K562 (cell line): ENCODE results near the gene AHCYL1. TPM values are rescaled to one million over a fixed set of nuclear protein-coding genes. Genes with fewer than 3 reads are reported as not detected.
A peak's percentile ranks its signal among the peaks of the same experiment; 100 is the strongest.

Experiments
- ATAC-seq: fragments of 200-7000 bp; cut with Tn5 transposase; 3 replicates; pipeline ENCODE4 v1.9.1; 2020; ENCODE audit warnings: moderate library complexity
- BruUV-seq: library from RNA; stranded (reverse); fragments of 400-500 nt; replicated peaks from 2 replicates; lab custom pipeline; 2021; lab: Mats Ljungman, UMichigan
- CTCF ChIA-PET: fragments of 300-600 bp; formaldehyde crosslinking; extraction: SDS; loops from one replicate; lab custom pipeline; 2021; ENCODE audit warnings: low intra/inter-chr PET ratio; lab: Yijun Ruan, JAX
- POLR2A ChIA-PET: fragments of 300-600, 350-650 bp; sonication (Branson Sonifier 250); formaldehyde crosslinking; extraction: SDS; loops from one replicate; lab custom pipeline; 2021; ENCODE audit warnings: antibody characterized with exemption, inconsistent platforms; lab: Yijun Ruan, JAX
- DNase-seq, 4 experiments: peaks; one replicate each; pipeline versions ENCODE4 v3.0.0 to v3.0.0-alpha.2; 2011 to 2018; ENCODE audit warnings: low spot score in 3 of 4, mixed read lengths in 3 of 4; ENCODE audit errors: extremely low read depth in 1 of 4
- FAIRE-seq: peaks from 2 replicates; lab custom pipeline; 2011; peaks lifted over from hg19 to GRCh38; lab: Jason Lieb, UNC
- H2AFZ ChIP-seq: 2 replicates; pipeline ENCODE4 v1.6.0; 2011; ENCODE audit warnings: low read depth, low read length, control low read depth, inconsistent platforms
- H3K27ac ChIP-seq: fragments of 200-600 bp; 3 replicates; pipeline ENCODE4 v1.8.0; 2011; ENCODE audit warnings: low read depth, mild to moderate bottlenecking, control low read depth, inconsistent platforms, low read length, moderate library complexity, mixed read lengths; ENCODE audit errors: extremely low read depth
- H3K27me3 ChIP-seq, 2 experiments: fragments of 300-600 bp in 1 of 2; 2 replicates in 1 of 2; 3 replicates in 1 of 2; pipeline versions ENCODE4 v1.6.0 to v1.8.0; 2011; ENCODE audit warnings: inconsistent platforms in 2 of 2, low read length in 2 of 2, mild to moderate bottlenecking in 1 of 2, mixed read lengths in 1 of 2, moderate library complexity in 1 of 2; ENCODE audit not compliant: control insufficient read depth in 2 of 2, insufficient read depth in 2 of 2
- H3K36me3 ChIP-seq: fragments of 300-600 bp; 3 replicates; pipeline ENCODE4 v1.8.0; 2011; ENCODE audit warnings: mild to moderate bottlenecking, low read length, inconsistent platforms; ENCODE audit not compliant: control insufficient read depth, insufficient read depth
- H3K4me1 ChIP-seq, 2 experiments: fragments of 200-600 bp in 1 of 2; replicated peaks in 1 of 2; 2 replicates in 1 of 2; 3 replicates in 1 of 2; pipeline versions ENCODE4 v1.5.1 to v1.8.0; 2011; ENCODE audit warnings: inconsistent platforms in 2 of 2, low read length in 2 of 2, mild to moderate bottlenecking in 1 of 2, mixed read lengths in 1 of 2, moderate library complexity in 1 of 2; ENCODE audit not compliant: control insufficient read depth in 2 of 2, insufficient read depth in 2 of 2
- H3K4me2 ChIP-seq: 2 replicates; pipeline ENCODE4 v1.6.1; 2011; ENCODE audit warnings: low read length, control low read depth, inconsistent platforms, mixed read lengths; ENCODE audit not compliant: insufficient read depth
- H3K4me3 ChIP-seq: fragments of 200-600 bp; sonication (generic), shearing (Covaris generic); 2 replicates; pipeline ENCODE4 v1.5.1; 2016; ENCODE audit warnings: control low read depth, inconsistent platforms
- H3K79me2 ChIP-seq: fragments of 200-600 bp; 3 replicates; pipeline ENCODE4 v1.8.0; 2011; ENCODE audit warnings: low read length, inconsistent platforms; ENCODE audit not compliant: control insufficient read depth, insufficient read depth
- H3K9ac ChIP-seq, 2 experiments: 2 replicates each; pipeline versions ENCODE4 v1.6.0 to v1.6.1; 2011; ENCODE audit warnings: low read depth in 2 of 2, low read length in 2 of 2, control low read depth in 1 of 2, inconsistent platforms in 1 of 2, mild to moderate bottlenecking in 1 of 2, mixed read lengths in 1 of 2; ENCODE audit not compliant: insufficient read depth in 1 of 2
- H3K9me1 ChIP-seq: one replicate; pipeline ENCODE4 v1.6.0; 2011; ENCODE audit warnings: inconsistent platforms, mild to moderate bottlenecking, low read length, moderate library complexity; ENCODE audit not compliant: control insufficient read depth, insufficient read depth
- H3K9me3 ChIP-seq: replicated peaks from 2 replicates; pipeline ENCODE4 v1.5.1; 2011; ENCODE audit warnings: low read depth, low read length, inconsistent platforms; ENCODE audit not compliant: control insufficient read depth, insufficient read depth
- H4K20me1 ChIP-seq: replicated peaks from 2 replicates; pipeline ENCODE4 v1.6.1; 2011; ENCODE audit warnings: low read length, inconsistent platforms, mixed read lengths; ENCODE audit not compliant: control insufficient read depth, insufficient read depth
- FIP1L1 ChIP-seq: fragments of 200-400 bp; formaldehyde crosslinking; IDR thresholded peaks from 2 replicates; pipeline ENCODE4 v1.6.1; 2018; ENCODE audit warnings: mild to moderate bottlenecking, low read depth, low read length; ENCODE audit not compliant: poor library complexity, severe bottlenecking
- FOS ChIP-seq: IDR thresholded peaks from 3 replicates; pipeline ENCODE4 v1.6.1; 2011; ENCODE audit not compliant: insufficient read length; ENCODE audit errors: extremely low read depth
- GATAD2A ChIP-seq: fragments of 450-650 bp; IDR thresholded peaks from 2 replicates; pipeline ENCODE4 v1.6.1; 2017
- GMEB1 ChIP-seq: fragments of 250-450 bp; sonication (Bioruptor Pico); IDR thresholded peaks from 2 replicates; pipeline ENCODE4 v1.4.0; 2020; ENCODE audit warnings: mild to moderate bottlenecking
- LARP7 ChIP-seq: fragments of 450-650 bp; IDR thresholded peaks from 2 replicates; pipeline ENCODE4 v1.6.1; 2016
- MAX ChIP-seq: sonication (generic); formaldehyde crosslinking; IDR thresholded peaks from 2 replicates; pipeline ENCODE4 v1.9.0; 2022; ENCODE audit warnings: mild to moderate bottlenecking, missing genetic modification reagents
- MEF2D ChIP-seq: conservative IDR thresholded peaks from 2 replicates; pipeline ENCODE4 v1.6.1; 2016; ENCODE audit warnings: low read depth, missing genetic modification characterization, missing compliant biosample characterization
- NCOA2 ChIP-seq, 2 experiments: fragments of 450-650 bp; IDR thresholded peaks; 2 replicates each; pipeline ENCODE4 v1.6.1; 2018; ENCODE audit warnings: mild to moderate bottlenecking in 2 of 2, moderate library complexity in 1 of 2; ENCODE audit not compliant: partially characterized antibody in 2 of 2
- PHF8 ChIP-seq: fragments of 200-600 bp; sonication (generic); IDR thresholded peaks from 2 replicates; pipeline ENCODE4 v1.6.1; 2012; ENCODE audit warnings: mixed run types, mild to moderate bottlenecking, inconsistent platforms, low read length, moderate library complexity, borderline replicate concordance
- THAP12 ChIP-seq: fragments of 250-450 bp; sonication (Bioruptor Pico); IDR thresholded peaks from 2 replicates; pipeline ENCODE4 v1.9.0; 2021; ENCODE audit warnings: mild to moderate bottlenecking, inconsistent platforms
- THRAP3 ChIP-seq: fragments of 450-650 bp; IDR thresholded peaks from 2 replicates; pipeline ENCODE4 v1.6.1; 2016; ENCODE audit warnings: mild to moderate bottlenecking, inconsistent platforms, borderline replicate concordance
- XRCC4 ChIP-seq: IDR thresholded peaks from one replicate; pipeline ENCODE4 v1.6.1; 2011; ENCODE audit not compliant: insufficient read depth, insufficient read length; ENCODE audit errors: extremely low read depth
- ZBTB11 ChIP-seq, 3 experiments: fragments of 200-800 bp in 1 of 3; fragments of 250-450 bp in 1 of 3; fragments of 450-650 bp in 1 of 3; sonication (Bioruptor Pico) in 1 of 3; sonication (Bioruptor generic) in 1 of 3; formaldehyde crosslinking in 1 of 3; IDR thresholded peaks; 2 replicates each; pipeline versions ENCODE4 v1.6.1 to v1.8.0; 2016 to 2022; ENCODE audit warnings: mild to moderate bottlenecking in 2 of 3, missing genetic modification characterization in 2 of 3, missing compliant biosample characterization in 1 of 3, moderate library complexity in 1 of 3
- ZNF444 ChIP-seq: fragments of 250-450 bp; sonication (Bioruptor Pico); IDR thresholded peaks from 2 replicates; pipeline ENCODE4 v1.4.0; 2020; ENCODE audit warnings: mild to moderate bottlenecking, moderate library complexity
- ZNF75A ChIP-seq: fragments of 450-650 bp; formaldehyde crosslinking; IDR thresholded peaks from 2 replicates; pipeline ENCODE4 v1.4.0; 2020; ENCODE audit warnings: mild to moderate bottlenecking
- WGBS: fragments of 100-300 bp; shearing (Covaris generic); methylation state at CpG from one replicate; pipeline ENCODE4 v1.1.6; 2016; ENCODE audit warnings: low coverage, mixed read lengths; ENCODE audit not compliant: insufficient coverage; ENCODE audit errors: missing lambda C conversion rate; 5-methylcytosine and 5-hydroxymethylcytosine counted together
- in situ Hi-C: fragments of 300-500 bp; cut with MboI; formaldehyde crosslinking; loops from 4 replicates; pipeline ENCODE4 v1.15.0; 2018; ENCODE audit warnings: inconsistent platforms, mixed read lengths
- intact Hi-C: fragments of 100-400 bp; cut with micrococcal nuclease; formaldehyde crosslinking; loops from 2 replicates; pipeline ENCODE4 v1.14.2; 2022
- polyA plus RNA-seq, 8 experiments: library from polyadenylated mRNA; depleted of rRNA in 4 of 8; stranded (reverse) in 5 of 8; unstranded in 3 of 8; fragments of >200 nt; fragmentation: Nextera tagmentation in 2 of 8; fragmentation: Illumina TruSeq in 1 of 8; extraction: Ambion mirVana in 2 of 8; extraction: Trizol in 1 of 8; gene quantifications; 2 replicates each; pipeline versions ENCODE4 v1.2.1 to v1.2.3, GENCODE V29; 2011 to 2014; ENCODE audit warnings: inconsistent platforms in 1 of 8, missing spikeins in 1 of 8
- total RNA-seq, 7 experiments: library from RNA; depleted of rRNA in 6 of 7; stranded (reverse); fragments of >200 nt in 6 of 7; fragmentation: Illumina TruSeq in 2 of 7; extraction: Trizol in 2 of 7; gene quantifications; 2 replicates each; pipeline versions ENCODE4 v1.2.1 to v1.2.3, GENCODE V29; 2011 to 2021; ENCODE audit warnings: low replicate concordance in 1 of 7

AHCYL1 gene
- total and polyA plus RNA-seq, 9 of the 15 experiments (the other 6 are each of a cell fraction or from before 2014, with no cell fraction given): 27.3 to 118 (median 44.5) TPM

- no peak overlapping the region for H3K4me3 ChIP-seq
- 0 out of 2 replicates have a peak, but pooled peaks cover 3% of the 10 kb centered on the region for H3K9me3 ChIP-seq
- H3K4me1 ChIP-seq: peaks cover 33 to 39% of the 10 kb centered on the region in 2 experiments
- no peak overlapping the region for H3K4me2 ChIP-seq
- H2AFZ ChIP-seq: no peak overlapping the region
- ChIA-PET CTCF (interaction anchor here (6.8 kb wide), 1 partner anchor 204 kb away, joined by 202 read pairs; no protein-coding TSS in a partner anchor), POLR2A (interaction anchor here (0.6 to 1.5 kb wide), 6 partner anchors 19 to 199 kb away, joined by 3 to 4 read pairs (median 3); no protein-coding TSS in a partner anchor)
- in situ Hi-C loops: loop anchor here (5.0 kb wide), 2 partner anchors 64 to 204 kb away; no protein-coding TSS in a partner anchor
- no TSS peak for BruUV-seq
- no peaks in the 10 kb centered on the region for H3K36me3 ChIP-seq
- FAIRE-seq (no peak), DNase-seq (no peak), ATAC-seq (no peak)
- H3K27me3 ChIP-seq: no peaks in the 10 kb centered on the region
- peaks cover 14% of the 10 kb centered on the region for H3K79me2 ChIP-seq
- peak overlapping the region in 1 of 2 experiments; percentile 50; a peak in 2 of 4 replicates for H3K9ac ChIP-seq
- no peak overlapping the region for H3K27ac ChIP-seq
- peaks cover 7% of the 10 kb centered on the region; the same call in 1 of the 2 replicates for H4K20me1 ChIP-seq
- 59% methylated on average over 4 of the region's 4 CpGs for WGBS
- no peaks in the 10 kb centered on the region for H3K9me1 ChIP-seq
- intact Hi-C loops: loop anchor here (5.0 kb wide), 2 partner anchors 49 to 434 kb away; partner anchors contain the start of gene GNAI3
- TF ChIP-seq PHF8: no peak
- TF ChIP-seq XRCC4: no peak
- peak in 1 of 3 experiments; percentile 20; a peak in 1 of 6 replicates for TF ChIP-seq ZBTB11 (CRISPR knock-in tag; IDR thresholded peaks at IDR 0.05)
- no peak for TF ChIP-seq ZNF75A
- no peak for TF ChIP-seq GMEB1
- TF ChIP-seq THRAP3: no peak
- 0 out of 2 replicates have a peak, but pooled peaks have one; percentile 20 for TF ChIP-seq THAP12 (CRISPR knock-in tag)
- no peak for TF ChIP-seq FOS
- TF ChIP-seq NCOA2 (IDR thresholded peaks at IDR 0.05; ENCODE audit: partially characterized antibody in 2 of 2): no peak
- TF ChIP-seq ZNF444 (CRISPR knock-in tag): no peak
- no peak for TF ChIP-seq MEF2D (tag)
- TF ChIP-seq FIP1L1: no peak
- no peak for TF ChIP-seq LARP7
- no peak for TF ChIP-seq GATAD2A
- no peak for TF ChIP-seq MAX (CRISPR knock-in tag)
These were observed 3.6 kb upstream of the AHCYL1 start for GRCh38 chr1:109981004-109981335.
